Measurements from ENCODE around the gene RAB3IL1.

DNA sequence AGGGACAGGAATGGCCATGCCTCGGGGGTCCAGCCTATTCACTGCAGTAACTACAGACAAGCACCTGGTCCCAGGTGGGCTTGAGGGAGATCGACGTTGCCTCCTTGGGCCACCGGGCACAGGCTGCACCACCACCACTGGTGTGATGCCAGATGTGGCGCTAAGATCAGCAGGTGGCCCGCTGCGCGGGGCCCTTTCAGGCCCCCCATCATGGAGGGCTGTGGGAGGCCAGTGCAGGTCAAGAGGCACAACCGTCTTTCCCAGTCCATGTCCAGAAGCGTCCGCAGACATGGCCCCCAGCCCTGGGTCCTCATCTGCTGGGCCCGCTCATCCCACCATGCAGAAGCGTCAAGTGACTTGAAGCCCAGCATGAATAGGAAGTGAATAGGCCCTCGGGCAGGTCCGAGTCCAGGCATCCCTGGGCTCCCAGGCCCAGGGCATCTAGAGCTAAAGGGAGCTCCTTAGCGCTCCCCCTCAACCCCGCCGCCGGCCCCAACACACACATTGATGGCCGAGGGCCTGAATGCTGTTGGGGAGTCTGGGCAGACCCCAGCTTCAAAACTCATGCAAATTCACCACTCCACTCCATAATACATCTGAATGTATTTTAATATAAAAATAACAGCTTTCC lies 44.3 kb downstream of the RAB3IL1 start:
- TF ChIP-seq ZNF558 (tag by site-specific recombination; IDR thresholded peaks at IDR 0.05) (no peak), ZFP3 (tag by site-specific recombination; IDR thresholded peaks at IDR 0.05; ENCODE audit: low read depth) (no peak)
- TF ChIP-seq, protein P1, sequence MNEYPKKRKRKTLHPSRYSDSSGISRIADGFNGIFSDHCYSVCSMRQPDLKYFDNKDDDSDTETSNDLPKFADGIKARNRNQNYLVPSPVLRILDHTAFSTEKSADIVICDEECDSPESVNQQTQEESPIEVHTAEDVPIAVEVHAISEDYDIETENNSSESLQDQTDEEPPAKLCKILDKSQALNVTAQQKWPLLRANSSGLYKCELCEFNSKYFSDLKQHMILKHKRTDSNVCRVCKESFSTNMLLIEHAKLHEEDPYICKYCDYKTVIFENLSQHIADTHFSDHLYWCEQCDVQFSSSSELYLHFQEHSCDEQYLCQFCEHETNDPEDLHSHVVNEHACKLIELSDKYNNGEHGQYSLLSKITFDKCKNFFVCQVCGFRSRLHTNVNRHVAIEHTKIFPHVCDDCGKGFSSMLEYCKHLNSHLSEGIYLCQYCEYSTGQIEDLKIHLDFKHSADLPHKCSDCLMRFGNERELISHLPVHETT (tag by site-specific recombination; IDR thresholded peaks at IDR 0.05), result no peak
- TF ChIP-seq, protein P2, sequence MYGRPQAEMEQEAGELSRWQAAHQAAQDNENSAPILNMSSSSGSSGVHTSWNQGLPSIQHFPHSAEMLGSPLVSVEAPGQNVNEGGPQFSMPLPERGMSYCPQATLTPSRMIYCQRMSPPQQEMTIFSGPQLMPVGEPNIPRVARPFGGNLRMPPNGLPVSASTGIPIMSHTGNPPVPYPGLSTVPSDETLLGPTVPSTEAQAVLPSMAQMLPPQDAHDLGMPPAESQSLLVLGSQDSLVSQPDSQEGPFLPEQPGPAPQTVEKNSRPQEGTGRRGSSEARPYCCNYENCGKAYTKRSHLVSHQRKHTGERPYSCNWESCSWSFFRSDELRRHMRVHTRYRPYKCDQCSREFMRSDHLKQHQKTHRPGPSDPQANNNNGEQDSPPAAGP (tag by site-specific recombination; IDR thresholded peaks at IDR 0.05), result no peak
- TF ChIP-seq, protein P3, sequence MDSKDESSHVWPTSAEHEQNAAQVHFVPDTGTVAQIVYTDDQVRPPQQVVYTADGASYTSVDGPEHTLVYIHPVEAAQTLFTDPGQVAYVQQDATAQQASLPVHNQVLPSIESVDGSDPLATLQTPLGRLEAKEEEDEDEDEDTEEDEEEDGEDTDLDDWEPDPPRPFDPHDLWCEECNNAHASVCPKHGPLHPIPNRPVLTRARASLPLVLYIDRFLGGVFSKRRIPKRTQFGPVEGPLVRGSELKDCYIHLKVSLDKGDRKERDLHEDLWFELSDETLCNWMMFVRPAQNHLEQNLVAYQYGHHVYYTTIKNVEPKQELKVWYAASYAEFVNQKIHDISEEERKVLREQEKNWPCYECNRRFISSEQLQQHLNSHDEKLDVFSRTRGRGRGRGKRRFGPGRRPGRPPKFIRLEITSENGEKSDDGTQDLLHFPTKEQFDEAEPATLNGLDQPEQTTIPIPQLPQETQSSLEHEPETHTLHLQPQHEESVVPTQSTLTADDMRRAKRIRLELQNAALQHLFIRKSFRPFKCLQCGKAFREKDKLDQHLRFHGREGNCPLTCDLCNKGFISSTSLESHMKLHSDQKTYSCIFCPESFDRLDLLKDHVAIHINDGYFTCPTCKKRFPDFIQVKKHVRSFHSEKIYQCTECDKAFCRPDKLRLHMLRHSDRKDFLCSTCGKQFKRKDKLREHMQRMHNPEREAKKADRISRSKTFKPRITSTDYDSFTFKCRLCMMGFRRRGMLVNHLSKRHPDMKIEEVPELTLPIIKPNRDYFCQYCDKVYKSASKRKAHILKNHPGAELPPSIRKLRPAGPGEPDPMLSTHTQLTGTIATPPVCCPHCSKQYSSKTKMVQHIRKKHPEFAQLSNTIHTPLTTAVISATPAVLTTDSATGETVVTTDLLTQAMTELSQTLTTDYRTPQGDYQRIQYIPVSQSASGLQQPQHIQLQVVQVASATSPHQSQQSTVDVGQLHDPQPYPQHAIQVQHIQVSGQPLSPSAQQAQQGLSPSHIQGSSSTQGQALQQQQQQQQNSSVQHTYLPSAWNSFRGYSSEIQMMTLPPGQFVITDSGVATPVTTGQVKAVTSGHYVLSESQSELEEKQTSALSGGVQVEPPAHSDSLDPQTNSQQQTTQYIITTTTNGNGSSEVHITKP (tag by site-specific recombination; IDR thresholded peaks at IDR 0.05), result no peak
- TF ChIP-seq, protein P4, sequence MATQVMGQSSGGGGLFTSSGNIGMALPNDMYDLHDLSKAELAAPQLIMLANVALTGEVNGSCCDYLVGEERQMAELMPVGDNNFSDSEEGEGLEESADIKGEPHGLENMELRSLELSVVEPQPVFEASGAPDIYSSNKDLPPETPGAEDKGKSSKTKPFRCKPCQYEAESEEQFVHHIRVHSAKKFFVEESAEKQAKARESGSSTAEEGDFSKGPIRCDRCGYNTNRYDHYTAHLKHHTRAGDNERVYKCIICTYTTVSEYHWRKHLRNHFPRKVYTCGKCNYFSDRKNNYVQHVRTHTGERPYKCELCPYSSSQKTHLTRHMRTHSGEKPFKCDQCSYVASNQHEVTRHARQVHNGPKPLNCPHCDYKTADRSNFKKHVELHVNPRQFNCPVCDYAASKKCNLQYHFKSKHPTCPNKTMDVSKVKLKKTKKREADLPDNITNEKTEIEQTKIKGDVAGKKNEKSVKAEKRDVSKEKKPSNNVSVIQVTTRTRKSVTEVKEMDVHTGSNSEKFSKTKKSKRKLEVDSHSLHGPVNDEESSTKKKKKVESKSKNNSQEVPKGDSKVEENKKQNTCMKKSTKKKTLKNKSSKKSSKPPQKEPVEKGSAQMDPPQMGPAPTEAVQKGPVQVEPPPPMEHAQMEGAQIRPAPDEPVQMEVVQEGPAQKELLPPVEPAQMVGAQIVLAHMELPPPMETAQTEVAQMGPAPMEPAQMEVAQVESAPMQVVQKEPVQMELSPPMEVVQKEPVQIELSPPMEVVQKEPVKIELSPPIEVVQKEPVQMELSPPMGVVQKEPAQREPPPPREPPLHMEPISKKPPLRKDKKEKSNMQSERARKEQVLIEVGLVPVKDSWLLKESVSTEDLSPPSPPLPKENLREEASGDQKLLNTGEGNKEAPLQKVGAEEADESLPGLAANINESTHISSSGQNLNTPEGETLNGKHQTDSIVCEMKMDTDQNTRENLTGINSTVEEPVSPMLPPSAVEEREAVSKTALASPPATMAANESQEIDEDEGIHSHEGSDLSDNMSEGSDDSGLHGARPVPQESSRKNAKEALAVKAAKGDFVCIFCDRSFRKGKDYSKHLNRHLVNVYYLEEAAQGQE (tag by site-specific recombination; IDR thresholded peaks at IDR 0.05), result no peak
